HG02884 (cell line): ENCODE results near the gene ASXL2.
"Not testable (repeated sequence)": the region's sequence is repeated elsewhere in the genome, so short reads cannot be mapped to it uniquely, and the experiment has no call there.

Experiments used
- ATAC-seq: cut with Tn5 transposase; IDR thresholded peaks from one replicate; pipeline ENCODE4 v1.9.1; 2021; ENCODE audit warnings: mild to moderate bottlenecking, moderate library complexity; ENCODE audit not compliant: unreplicated experiment

The ASXL2 gene

GRCh38 chr2:25878361-25879132 lies at the start of gene ASXL2:
Gene ASXL2 (minus strand): TSS chr2:25878487. CDS start chr2:25878222, 265 bp downstream.
- peak; percentile 89 for ATAC-seq

- no peak for ATAC-seq
These were observed 48.9 kb upstream of the ASXL2 start for GRCh38 chr2:25926984-25927756.

GRCh38 chr2:25922501-25922900 lies 44.2 kb upstream of the ASXL2 start:
- no peak for ATAC-seq

- ATAC-seq, result no peak
These were observed 42.6 kb upstream of the ASXL2 start for GRCh38 chr2:25920786-25921415.

GRCh38 chr2:25920336-25920735 lies 42.0 kb upstream of the ASXL2 start:
- no peak for ATAC-seq

GRCh38 chr2:25917832-25918231 lies 39.5 kb upstream of the ASXL2 start:
- ATAC-seq, result no peak

- ATAC-seq, result not testable (repeated sequence)
These were observed 39.1 kb upstream of the ASXL2 start for GRCh38 chr2:25917411-25917810.

- not testable (repeated sequence) for ATAC-seq
These were observed 37.9 kb upstream of the ASXL2 start for GRCh38 chr2:25915944-25916772.

GRCh38 chr2:25915411-25915810 lies 37.1 kb upstream of the ASXL2 start:
- not testable (repeated sequence) for ATAC-seq

- not testable (repeated sequence) for ATAC-seq
These were observed 35.3 kb upstream of the ASXL2 start for GRCh38 chr2:25913696-25913973.

GRCh38 chr2:25912851-25913695 lies 34.8 kb upstream of the ASXL2 start:
- no peak for ATAC-seq

GRCh38 chr2:25909574-25909973 lies 31.3 kb upstream of the ASXL2 start:
- ATAC-seq, result not testable (repeated sequence)

- ATAC-seq, result no peak
These were observed 26.8 kb upstream of the ASXL2 start for GRCh38 chr2:25905126-25905525.

- ATAC-seq, result no peak
These were observed 25.0 kb upstream of the ASXL2 start for GRCh38 chr2:25903216-25903776.

GRCh38 chr2:25899404-25899970 lies 21.2 kb upstream of the ASXL2 start:
- no peak for ATAC-seq

- ATAC-seq, result no peak
These were observed 19.2 kb upstream of the ASXL2 start for GRCh38 chr2:25897506-25897905.

GRCh38 chr2:25896308-25896707 lies 18.0 kb upstream of the ASXL2 start:
- ATAC-seq, result not testable (repeated sequence)

GRCh38 chr2:25895610-25896009 lies 17.3 kb upstream of the ASXL2 start:
- no peak for ATAC-seq

- no peak for ATAC-seq
These were observed 16.7 kb upstream of the ASXL2 start for GRCh38 chr2:25895018-25895417.
